Stomach smooth muscle (tissue), 2 donors: ENCODE data around the gene CEP170.
"Not testable (repeated sequence)": the region's sequence is repeated elsewhere in the genome, so short reads cannot be mapped to it uniquely, and the experiment has no call there.

Source experiments
- H3K27ac ChIP-seq: one replicate; pipeline ENCODE4 v1.7.0; 2013; ENCODE audit warnings: mild to moderate bottlenecking, low read length, inconsistent platforms
- H3K27me3 ChIP-seq, 2 donors: one replicate each; pipeline ENCODE4 v1.7.0; 2013; ENCODE audit warnings: low read length in 2 of 2; ENCODE audit not compliant: insufficient read depth in 2 of 2, control insufficient read depth in 1 of 2
- H3K36me3 ChIP-seq, 2 donors: one replicate each; pipeline ENCODE4 v1.7.0; 2013; ENCODE audit warnings: low read length in 2 of 2; ENCODE audit not compliant: control insufficient read depth in 2 of 2, insufficient read depth in 2 of 2
- H3K4me1 ChIP-seq: one replicate; pipeline ENCODE4 v1.7.0; 2013; ENCODE audit warnings: low read length; ENCODE audit not compliant: control insufficient read depth, insufficient read depth
- H3K4me3 ChIP-seq, 2 donors: one replicate each; pipeline ENCODE4 v1.7.0; 2013; ENCODE audit warnings: low read length in 2 of 2
- H3K9ac ChIP-seq, 2 donors: one replicate each; pipeline ENCODE4 v1.7.0; 2013; ENCODE audit warnings: low read length in 2 of 2, mild to moderate bottlenecking in 1 of 2
- H3K9me3 ChIP-seq, 2 donors: one replicate each; pipeline ENCODE4 v1.7.0; 2013; ENCODE audit warnings: low read length in 2 of 2; ENCODE audit not compliant: control insufficient read depth in 2 of 2
- donor health status: healthy.
- donor health status: Pancreatic carcinoma.

The CEP170 gene

GRCh38 chr1:243213045-243213787 lies 41.9 kb downstream of the CEP170 start:
- Histone ChIP-seq H3K9me3 (no peaks in the 10 kb centered on the region), H3K4me3 (no peak overlapping the region), H3K9ac (no peak overlapping the region), H3K27ac (no peak overlapping the region), H3K4me1 (peaks cover 4% of the 10 kb centered on the region), H3K27me3 (no peaks in the 10 kb centered on the region), H3K36me3 (no peaks in the 10 kb centered on the region)

- not testable (repeated sequence) for H3K27me3 ChIP-seq, H3K36me3 ChIP-seq, H3K4me3 ChIP-seq, H3K27ac ChIP-seq, H3K4me1 ChIP-seq, H3K9me3 ChIP-seq, H3K9ac ChIP-seq
Measured at GRCh38 chr1:243211984-243212383, 43.1 kb downstream of the CEP170 start.

- not testable (repeated sequence) for H3K9ac ChIP-seq, H3K27me3 ChIP-seq, H3K36me3 ChIP-seq, H3K4me3 ChIP-seq, H3K27ac ChIP-seq, H3K9me3 ChIP-seq, H3K4me1 ChIP-seq
Measured at GRCh38 chr1:243205026-243205501, 50.0 kb downstream of the CEP170 start.

- not testable (repeated sequence) for H3K4me1 ChIP-seq, H3K27me3 ChIP-seq, H3K36me3 ChIP-seq, H3K27ac ChIP-seq, H3K9me3 ChIP-seq, H3K9ac ChIP-seq, H3K4me3 ChIP-seq
Measured at GRCh38 chr1:243204336-243204735, 50.7 kb downstream of the CEP170 start.

- not testable (repeated sequence) for H3K27me3 ChIP-seq, H3K9ac ChIP-seq, H3K36me3 ChIP-seq, H3K4me1 ChIP-seq, H3K4me3 ChIP-seq, H3K9me3 ChIP-seq, H3K27ac ChIP-seq
Measured at GRCh38 chr1:243203196-243203595, 51.9 kb downstream of the CEP170 start.

GRCh38 chr1:243201316-243201715 lies 53.8 kb downstream of the CEP170 start:
- not testable (repeated sequence) for H3K27me3 ChIP-seq, H3K9ac ChIP-seq, H3K4me1 ChIP-seq, H3K9me3 ChIP-seq, H3K27ac ChIP-seq, H3K4me3 ChIP-seq, H3K36me3 ChIP-seq

- H3K27me3 ChIP-seq, H3K4me3 ChIP-seq, H3K27ac ChIP-seq, H3K9ac ChIP-seq, H3K36me3 ChIP-seq, H3K4me1 ChIP-seq, H3K9me3 ChIP-seq: not testable (repeated sequence)
Measured at GRCh38 chr1:243197524-243197923, 57.6 kb downstream of the CEP170 start.

- H3K36me3 ChIP-seq, H3K4me3 ChIP-seq, H3K4me1 ChIP-seq, H3K9ac ChIP-seq, H3K27ac ChIP-seq, H3K9me3 ChIP-seq, H3K27me3 ChIP-seq: not testable (repeated sequence)
Measured at GRCh38 chr1:243193330-243193729, 61.8 kb downstream of the CEP170 start.

- not testable (repeated sequence) for H3K9me3 ChIP-seq, H3K9ac ChIP-seq, H3K27me3 ChIP-seq, H3K36me3 ChIP-seq, H3K27ac ChIP-seq, H3K4me1 ChIP-seq, H3K4me3 ChIP-seq
Measured at GRCh38 chr1:243186201-243186995, 68.7 kb downstream of the CEP170 start.

GRCh38 chr1:243184787-243185186 lies 70.3 kb downstream of the CEP170 start:
- H3K4me1 ChIP-seq, H3K36me3 ChIP-seq, H3K27me3 ChIP-seq, H3K4me3 ChIP-seq, H3K9ac ChIP-seq, H3K27ac ChIP-seq, H3K9me3 ChIP-seq: not testable (repeated sequence)

GRCh38 chr1:243183661-243184060 lies 71.4 kb downstream of the CEP170 start:
- not testable (repeated sequence) for H3K9ac ChIP-seq, H3K27ac ChIP-seq, H3K9me3 ChIP-seq, H3K36me3 ChIP-seq, H3K4me1 ChIP-seq, H3K27me3 ChIP-seq, H3K4me3 ChIP-seq
